SH-SY5Y (cell line): ENCODE measurements around the gene WDR7.

Experiments used
- GATA2 ChIP-seq: IDR thresholded peaks from 2 replicates; pipeline ENCODE4 v1.6.1; 2011; ENCODE audit warnings: mild to moderate bottlenecking, low read depth, low read length
- GATA3 ChIP-seq: IDR thresholded peaks from 2 replicates; pipeline ENCODE4 v1.6.1; 2011; ENCODE audit warnings: low read depth, mild to moderate bottlenecking, low read length, moderate library complexity

- TF ChIP-seq GATA3, result no peak
- no peak for TF ChIP-seq GATA2
Measured at GRCh38 chr18:56661360-56662062, 10.4 kb downstream of the WDR7 start.
